ENCODE results near the gene RAB1A.
A peak's percentile ranks its signal among the peaks of the same experiment; 100 is the strongest.

RAB1A gene

DNA sequence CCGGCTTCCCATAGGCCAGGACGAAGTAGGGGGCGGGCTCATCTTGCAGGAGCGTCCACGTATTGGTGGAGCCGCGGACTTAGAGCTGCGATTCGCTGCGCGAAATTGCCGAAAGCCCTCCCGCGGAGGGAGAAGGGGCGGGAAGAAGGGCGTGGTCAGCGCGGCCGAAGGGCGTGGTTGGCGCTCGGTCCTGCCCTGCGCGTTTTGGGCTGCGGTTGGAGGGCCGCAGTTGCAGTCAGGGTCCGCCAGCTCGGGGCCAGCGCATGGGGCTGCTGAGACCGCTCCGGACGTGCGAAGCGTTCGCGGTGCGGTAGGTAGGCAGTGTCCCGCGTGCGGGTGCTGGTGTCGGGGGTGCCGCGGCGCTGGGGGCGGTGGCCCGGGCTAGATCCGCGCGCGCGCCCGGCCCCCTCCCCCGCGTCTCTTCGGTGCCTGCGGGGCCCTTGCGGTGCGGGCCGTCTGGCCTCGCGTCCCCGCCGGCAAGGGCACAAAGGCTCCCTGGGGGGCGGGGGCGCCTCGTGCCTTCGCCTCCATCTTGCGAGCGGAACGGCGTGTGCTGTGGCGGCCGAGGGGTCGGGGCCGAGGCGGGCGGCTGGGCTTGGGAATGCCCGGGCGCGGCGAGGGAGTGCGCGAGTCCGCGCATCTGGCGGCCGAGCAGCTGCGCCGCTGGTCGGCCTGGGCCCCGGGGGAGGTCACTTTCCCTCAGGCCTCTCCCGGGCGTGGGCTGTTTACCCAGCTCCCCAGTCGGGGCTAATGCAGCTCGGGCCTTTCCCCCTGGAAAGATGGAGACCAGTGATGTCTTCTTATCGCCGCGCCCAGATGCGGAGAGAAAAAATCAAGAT is 73.5 kb downstream of the RAB1A start, which contains the start of gene CEP68:
CEP68 (plus strand) TSS at position 202 of the 839 bp plus-strand sequence. CDS start 13,029 bp downstream, outside the sequence.
- TF ChIP-seq, protein P1, sequence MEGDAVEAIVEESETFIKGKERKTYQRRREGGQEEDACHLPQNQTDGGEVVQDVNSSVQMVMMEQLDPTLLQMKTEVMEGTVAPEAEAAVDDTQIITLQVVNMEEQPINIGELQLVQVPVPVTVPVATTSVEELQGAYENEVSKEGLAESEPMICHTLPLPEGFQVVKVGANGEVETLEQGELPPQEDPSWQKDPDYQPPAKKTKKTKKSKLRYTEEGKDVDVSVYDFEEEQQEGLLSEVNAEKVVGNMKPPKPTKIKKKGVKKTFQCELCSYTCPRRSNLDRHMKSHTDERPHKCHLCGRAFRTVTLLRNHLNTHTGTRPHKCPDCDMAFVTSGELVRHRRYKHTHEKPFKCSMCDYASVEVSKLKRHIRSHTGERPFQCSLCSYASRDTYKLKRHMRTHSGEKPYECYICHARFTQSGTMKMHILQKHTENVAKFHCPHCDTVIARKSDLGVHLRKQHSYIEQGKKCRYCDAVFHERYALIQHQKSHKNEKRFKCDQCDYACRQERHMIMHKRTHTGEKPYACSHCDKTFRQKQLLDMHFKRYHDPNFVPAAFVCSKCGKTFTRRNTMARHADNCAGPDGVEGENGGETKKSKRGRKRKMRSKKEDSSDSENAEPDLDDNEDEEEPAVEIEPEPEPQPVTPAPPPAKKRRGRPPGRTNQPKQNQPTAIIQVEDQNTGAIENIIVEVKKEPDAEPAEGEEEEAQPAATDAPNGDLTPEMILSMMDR (conservative IDR thresholded peaks at IDR 0.05; ENCODE audit: control insufficient read depth, insufficient read depth, low read depth, low read length): no peak
- peak; percentile 96 for DNase-seq (ENCODE audit: low read depth)
- H3K4me3 ChIP-seq (ENCODE audit: control insufficient read depth, low read depth, low read length): peak within 1 kb of the TSS; percentile 76

DNA sequence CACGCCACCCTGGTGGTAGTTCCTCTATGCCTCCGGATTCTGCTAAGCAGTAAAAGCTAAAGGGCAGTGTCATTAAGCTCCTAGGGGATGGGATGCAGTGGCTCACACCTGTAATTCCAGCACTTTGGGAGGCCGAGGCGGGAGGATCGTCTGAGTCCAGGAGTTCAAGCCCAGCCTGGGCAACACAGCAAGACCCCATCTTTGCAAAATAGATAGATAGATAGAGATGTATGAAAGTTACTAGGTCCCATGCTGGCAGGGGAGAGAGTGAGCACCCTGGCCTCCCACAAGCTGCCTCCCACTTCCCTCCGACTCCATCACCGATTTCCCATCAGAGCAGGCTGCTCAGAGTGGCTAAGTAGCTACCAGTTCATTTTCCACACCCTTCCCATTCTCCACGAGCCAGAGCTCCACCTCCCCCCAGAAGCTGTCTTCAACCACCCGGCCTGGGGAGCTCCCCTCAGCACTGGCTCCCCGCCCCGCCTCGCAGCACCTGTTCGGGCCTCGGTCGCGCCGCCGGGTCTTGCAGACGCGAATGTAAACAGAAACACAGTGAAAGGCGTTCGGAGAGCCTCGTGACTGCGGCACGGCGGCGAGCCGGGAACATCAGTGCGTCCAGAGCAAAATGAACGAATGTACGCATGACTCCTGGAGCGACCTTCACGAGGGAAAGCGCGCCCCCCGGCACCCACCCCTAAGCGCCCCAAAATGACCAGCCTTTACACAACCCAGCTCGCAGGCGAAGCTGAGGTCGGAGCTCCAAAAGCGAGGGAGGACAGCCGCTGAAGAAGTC is 74.3 kb downstream of the RAB1A start:
- H3K4me3 ChIP-seq (ENCODE audit: control insufficient read depth, low read depth, low read length): peak overlapping the region; percentile 76
- DNase-seq (ENCODE audit: low read depth): no peak
- TF ChIP-seq, protein P1 (conservative IDR thresholded peaks at IDR 0.05; ENCODE audit: control insufficient read depth, insufficient read depth, low read depth, low read length): no peak

GRCh38 chr2:65054749-65055421 is 75.0 kb downstream of the RAB1A start:
- no peak for DNase-seq (ENCODE audit: low read depth)
- no peak overlapping the region for H3K4me3 ChIP-seq (ENCODE audit: control insufficient read depth, low read depth, low read length)
- TF ChIP-seq, protein P1 (conservative IDR thresholded peaks at IDR 0.05; ENCODE audit: control insufficient read depth, insufficient read depth, low read depth, low read length): no peak

- TF ChIP-seq, protein P1 (conservative IDR thresholded peaks at IDR 0.05; ENCODE audit: control insufficient read depth, insufficient read depth, low read depth, low read length): no peak
- DNase-seq (ENCODE audit: low read depth): no peak
Observed at GRCh38 chr2:65053199-65053598, 76.7 kb downstream of the RAB1A start.

DNA sequence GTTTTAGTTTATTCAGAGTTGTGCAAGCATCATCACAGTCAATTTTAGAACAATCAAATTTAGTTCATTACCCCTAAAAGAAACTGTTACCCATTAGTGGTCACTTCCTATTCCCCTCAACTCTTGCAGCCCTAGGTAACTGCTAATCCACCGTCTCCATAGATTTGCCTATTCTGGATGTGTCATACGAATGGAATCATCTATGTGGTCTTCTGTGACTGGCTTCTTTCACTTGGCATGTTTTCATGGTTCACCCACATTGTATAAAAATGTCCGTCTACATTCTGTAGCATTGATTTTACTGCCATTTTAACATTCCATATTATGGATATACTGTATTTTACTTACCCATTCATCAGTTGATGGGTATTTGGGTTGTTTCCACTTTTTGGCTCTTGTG is 79.0 kb downstream of the RAB1A start:
- TF ChIP-seq, protein P1 (conservative IDR thresholded peaks at IDR 0.05; ENCODE audit: control insufficient read depth, insufficient read depth, low read depth, low read length): no peak
- H3K4me3 ChIP-seq (ENCODE audit: control insufficient read depth, low read depth, low read length): no peak overlapping the region
- DNase-seq (ENCODE audit: low read depth): no peak

More at GRCh38 chr2:65053199-65053598, 76.7 kb downstream of the RAB1A start:
- no peak overlapping the region for H3K4me3 ChIP-seq (ENCODE audit: control insufficient read depth, low read depth, low read length)

DNA sequence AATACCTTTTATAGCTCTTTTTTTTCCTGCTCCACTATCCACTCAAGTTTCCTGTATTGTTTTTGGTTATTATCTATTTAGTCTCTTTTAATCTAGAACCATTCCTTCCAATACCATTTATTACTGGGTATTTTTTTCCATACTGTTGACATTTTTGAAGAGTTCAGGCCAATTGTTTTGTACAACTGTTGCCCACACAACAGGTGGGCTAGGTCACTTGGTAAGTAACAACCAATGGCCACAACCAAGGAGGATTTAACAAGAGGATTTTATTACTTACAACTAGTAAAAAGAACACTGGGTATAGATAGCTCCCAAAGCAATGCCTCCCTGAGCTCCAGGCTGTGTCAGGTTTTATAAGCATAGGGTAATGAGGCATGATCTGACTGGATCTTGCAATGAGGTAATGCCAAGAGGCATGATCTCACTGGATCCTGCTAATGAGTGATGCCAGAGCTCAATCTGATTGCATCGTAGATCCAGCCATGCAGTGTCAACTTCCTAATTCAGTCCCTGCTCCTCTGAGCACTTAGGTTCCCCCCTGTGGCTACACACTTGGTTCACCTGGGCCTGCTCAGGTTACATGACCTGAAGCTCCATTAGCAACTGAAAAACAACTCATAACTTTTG is 80.8 kb downstream of the RAB1A start:
- no peak overlapping the region for H3K4me3 ChIP-seq (ENCODE audit: control insufficient read depth, low read depth, low read length)
- DNase-seq (ENCODE audit: low read depth): no peak
- TF ChIP-seq, protein P1 (conservative IDR thresholded peaks at IDR 0.05; ENCODE audit: control insufficient read depth, insufficient read depth, low read depth, low read length): no peak
